H1 (cell line): Measurements from ENCODE around the gene BCAS3. TPM values are rescaled to one million over a fixed set of nuclear protein-coding genes. Genes with fewer than 3 reads are reported as not detected.

ENCODE experiments used
- CTCF ChIA-PET: fragments of 300-600 bp; sonication (Branson Sonifier 250); formaldehyde crosslinking; loops from one replicate; lab custom pipeline; 2021; ENCODE audit not compliant: partially characterized antibody; lab: Charles Lee
- POLR2A ChIA-PET: fragments of 300-600 bp; sonication (Branson Sonifier 250); formaldehyde crosslinking; loops from one replicate; lab custom pipeline; 2021; ENCODE audit warnings: inconsistent platforms; ENCODE audit not compliant: partially characterized antibody; lab: Charles Lee
- DNase-seq, 2 experiments: peaks; one replicate each; pipeline versions ENCODE4 v3.0.0 to v3.0.0-alpha.2; 2010 to 2022; ENCODE audit warnings: low spot score in 2 of 2, low read depth in 1 of 2, mixed read lengths in 1 of 2
- FAIRE-seq: peaks from 2 replicates; lab custom pipeline; 2011; peaks lifted over from hg19 to GRCh38; lab: Jason Lieb, UNC
- H2AFZ ChIP-seq: 2 replicates; pipeline ENCODE4 v1.8.1; 2012; ENCODE audit warnings: low read length, inconsistent platforms
- H2AK5ac ChIP-seq: 2 replicates; pipeline ENCODE4 v1.6.1; 2013; ENCODE audit warnings: low read depth, low read length
- H2BK120ac ChIP-seq: replicated peaks from 2 replicates; pipeline ENCODE3; 2013; ENCODE audit warnings: low read depth, low read length, inconsistent platforms
- H2BK12ac ChIP-seq: 2 replicates; pipeline ENCODE4 v1.6.1; 2013; ENCODE audit warnings: low read depth, low read length
- H2BK15ac ChIP-seq: 2 replicates; pipeline ENCODE4 v1.6.1; 2013; ENCODE audit warnings: low read length
- H2BK20ac ChIP-seq: 2 replicates; pipeline ENCODE4 v1.6.1; 2013; ENCODE audit warnings: low read length
- H2BK5ac ChIP-seq: 2 replicates; pipeline ENCODE4 v1.6.1; 2013; ENCODE audit warnings: low read depth, low read length
- H3K14ac ChIP-seq: 2 replicates; pipeline ENCODE4 v1.6.1; 2013; ENCODE audit warnings: inconsistent platforms; ENCODE audit not compliant: insufficient read length
- H3K18ac ChIP-seq: 2 replicates; pipeline ENCODE4 v1.6.1; 2013; ENCODE audit warnings: low read length; ENCODE audit errors: extremely low read depth
- H3K23ac ChIP-seq: 2 replicates; pipeline ENCODE4 v1.6.1; 2013; ENCODE audit warnings: inconsistent platforms; ENCODE audit not compliant: insufficient read length
- H3K23me2 ChIP-seq: 2 replicates; pipeline ENCODE4 v1.6.1; 2013; ENCODE audit warnings: low read depth, low read length
- H3K27ac ChIP-seq: 2 replicates; pipeline ENCODE4 v1.6.1; 2011; ENCODE audit warnings: low read depth, low read length, inconsistent platforms
- H3K27me3 ChIP-seq, 4 experiments: replicated peaks in 1 of 4; 1 replicate in 1 of 4; 2 replicates in 3 of 4; pipeline versions ENCODE4 v1.6.1 to v1.8.1; 2011 to 2013; ENCODE audit warnings: low read length in 3 of 4, mild to moderate bottlenecking in 3 of 4, inconsistent platforms in 2 of 4, mixed read lengths in 2 of 4, moderate library complexity in 1 of 4; ENCODE audit not compliant: control insufficient read depth in 3 of 4, insufficient read depth in 3 of 4; ENCODE audit errors: extremely low read depth in 1 of 4
- H3K36me3 ChIP-seq, 4 experiments: 2 replicates each; pipeline versions ENCODE4 v1.6.1 to v1.8.1; 2011 to 2013; ENCODE audit warnings: mild to moderate bottlenecking in 4 of 4, low read length in 3 of 4, moderate library complexity in 2 of 4, control low read depth in 1 of 4, inconsistent platforms in 1 of 4; ENCODE audit not compliant: insufficient read depth in 4 of 4, control insufficient read depth in 2 of 4
- H3K4ac ChIP-seq: replicated peaks from 2 replicates; pipeline ENCODE3; 2013; ENCODE audit warnings: low read length, low read depth, mixed read lengths, inconsistent platforms; ENCODE audit not compliant: insufficient read length
- H3K4me1 ChIP-seq, 4 experiments: replicated peaks in 1 of 4; 1 replicate in 1 of 4; 2 replicates in 3 of 4; pipeline versions ENCODE4 v1.6.1 to v1.8.1; 2011 to 2013; ENCODE audit warnings: low read length in 3 of 4, inconsistent platforms in 2 of 4, mixed read lengths in 1 of 4; ENCODE audit not compliant: insufficient read depth in 4 of 4, control insufficient read depth in 3 of 4
- H3K4me2 ChIP-seq, 2 experiments: 2 replicates each; pipeline versions ENCODE4 v1.6.1 to v1.8.1; 2011 to 2013; ENCODE audit warnings: low read depth in 2 of 2, low read length in 2 of 2, control low read depth in 1 of 2, inconsistent platforms in 1 of 2, mild to moderate bottlenecking in 1 of 2; ENCODE audit not compliant: insufficient read depth in 1 of 2
- H3K4me3 ChIP-seq, 4 experiments: fragments of 200-600, 300-600 bp in 1 of 4; sonication (generic), shearing (Covaris generic), sonication (Bioruptor Twin) in 1 of 4; 2 replicates each; pipeline versions ENCODE4 v1.5.1 to v1.8.1; 2011 to 2016; ENCODE audit warnings: low read length in 4 of 4, low read depth in 3 of 4, control low read depth in 2 of 4, inconsistent platforms in 2 of 4, mild to moderate bottlenecking in 2 of 4, mixed read lengths in 1 of 4, moderate library complexity in 1 of 4; ENCODE audit not compliant: insufficient read depth in 2 of 4; ENCODE audit errors: extremely low read depth in 1 of 4
- H3K56ac ChIP-seq: replicated peaks from 2 replicates; pipeline ENCODE3; 2013; ENCODE audit warnings: low read depth, mild to moderate bottlenecking, mixed read lengths, low read length, inconsistent platforms; ENCODE audit not compliant: insufficient read length
- H3K79me1 ChIP-seq: 2 replicates; pipeline ENCODE4 v1.6.1; 2013; ENCODE audit warnings: low read depth, low read length, control low read depth
- H3K79me2 ChIP-seq, 2 experiments: 2 replicates each; pipeline versions ENCODE4 v1.6.1 to v1.8.1; 2012 to 2013; ENCODE audit warnings: low read length in 2 of 2, mild to moderate bottlenecking in 2 of 2, inconsistent platforms in 1 of 2; ENCODE audit not compliant: insufficient read depth in 2 of 2, control insufficient read depth in 1 of 2
- H3K9ac ChIP-seq, 4 experiments: replicated peaks in 1 of 4; 1 replicate in 1 of 4; 2 replicates in 3 of 4; pipeline versions ENCODE4 v1.6.1 to v1.8.1; 2011 to 2013; ENCODE audit warnings: low read depth in 3 of 4, low read length in 3 of 4, control low read depth in 2 of 4, mild to moderate bottlenecking in 2 of 4, moderate library complexity in 2 of 4, inconsistent platforms in 1 of 4; ENCODE audit errors: extremely low read depth in 1 of 4
- H3K9me3 ChIP-seq, 2 experiments: 2 replicates each; pipeline versions ENCODE4 v1.6.1 to v1.8.1; 2012 to 2013; ENCODE audit warnings: mild to moderate bottlenecking in 2 of 2, moderate library complexity in 2 of 2, control low read depth in 1 of 2, inconsistent platforms in 1 of 2, low read depth in 1 of 2, low read length in 1 of 2, mixed read lengths in 1 of 2; ENCODE audit not compliant: insufficient read depth in 2 of 2
- H4K20me1 ChIP-seq, 2 experiments: replicated peaks in 1 of 2; 2 replicates each; pipeline versions ENCODE3 to v1.8.1; 2011 to 2013; ENCODE audit warnings: inconsistent platforms in 2 of 2, low read length in 2 of 2, mild to moderate bottlenecking in 1 of 2; ENCODE audit not compliant: insufficient read depth in 2 of 2, control insufficient read depth in 1 of 2
- H4K5ac ChIP-seq: 2 replicates; pipeline ENCODE4 v1.6.1; 2013; ENCODE audit warnings: low read length, low read depth, mixed read lengths, inconsistent platforms; ENCODE audit not compliant: insufficient read length
- H4K8ac ChIP-seq: 2 replicates; pipeline ENCODE4 v1.8.0; 2013; ENCODE audit warnings: mild to moderate bottlenecking, moderate library complexity, low read length, inconsistent platforms; ENCODE audit not compliant: insufficient read depth; ENCODE audit errors: extremely low read depth
- H4K91ac ChIP-seq: replicated peaks from 2 replicates; pipeline ENCODE3; 2013; ENCODE audit warnings: low read length, mixed read lengths, inconsistent platforms; ENCODE audit not compliant: insufficient read length
- CBX8 ChIP-seq: fragments of 300-800, 300-1000 bp; sonication (generic); IDR thresholded peaks from 2 replicates; pipeline ENCODE4 v1.7.1; 2016; ENCODE audit warnings: low read depth, low read length, borderline replicate concordance
- MAFK ChIP-seq: IDR thresholded peaks from 2 replicates; pipeline ENCODE4 v1.6.1; 2012; ENCODE audit warnings: low read depth, mild to moderate bottlenecking, improper control_type of control experiment, low read length
- RFX5 ChIP-seq: IDR thresholded peaks from 2 replicates; pipeline ENCODE4 v1.6.1; 2011; ENCODE audit warnings: low read depth, low read length, improper control_type of control experiment, borderline replicate concordance
- SIRT6 ChIP-seq: IDR thresholded peaks from one replicate; pipeline ENCODE4 v1.7.1; 2012; ENCODE audit warnings: low read length, inconsistent platforms
- SP2 ChIP-seq: IDR thresholded peaks from 2 replicates; pipeline ENCODE4 v1.6.1; 2012; ENCODE audit warnings: mild to moderate bottlenecking, low read length, inconsistent platforms
- ZNF274 ChIP-seq: IDR thresholded peaks from 2 replicates; pipeline ENCODE4 v1.7.0; 2012; ENCODE audit warnings: low read length, borderline replicate concordance; ENCODE audit errors: extremely low read depth
- WGBS, 2 experiments: shearing (Covaris generic) in 1 of 2; methylation state at CpG; one replicate each; pipeline versions ENCODE4 v1.1.6 to v1.1.7; 2013 to 2015; ENCODE audit warnings: low lambda C conversion rate in 2 of 2, mixed read lengths in 2 of 2, inconsistent platforms in 1 of 2, low coverage in 1 of 2, missing lambda C conversion rate in 1 of 2; ENCODE audit not compliant: insufficient replicate concordance in 2 of 2, insufficient coverage in 1 of 2, insufficient read length in 1 of 2; ENCODE audit errors: extremely low coverage in 1 of 2, missing lambda C conversion rate in 1 of 2; 5-methylcytosine and 5-hydroxymethylcytosine counted together
- polyA plus RNA-seq, 7 experiments: library from polyadenylated mRNA; depleted of rRNA in 3 of 7; stranded (reverse) in 5 of 7; unstranded in 2 of 7; fragments of >200 nt in 5 of 7; fragments of 200-250 nt in 2 of 7; gene quantifications; 1 replicate in 5 of 7; 2 replicates in 1 of 7; 4 replicates in 1 of 7; pipeline versions ENCODE4 v1.2.1 to v1.2.3, GENCODE V29; 2011 to 2013; ENCODE audit warnings: missing spikeins in 2 of 7, mixed read lengths in 2 of 7
- total RNA-seq: library from RNA; stranded (reverse); fragmentation: NEBNext Ultra II Directional; extraction: Animal tissue kit (Norgen Biotek cat#: 25700); gene quantifications from 2 replicates; pipeline ENCODE4 v1.2.1, GENCODE V29; 2021

Gene BCAS3
- total and polyA plus RNA-seq, 2 of the 8 experiments (the other 6 are each of a cell fraction or from before 2014, with no cell fraction given): 9.9 to 13.3 TPM

DNA sequence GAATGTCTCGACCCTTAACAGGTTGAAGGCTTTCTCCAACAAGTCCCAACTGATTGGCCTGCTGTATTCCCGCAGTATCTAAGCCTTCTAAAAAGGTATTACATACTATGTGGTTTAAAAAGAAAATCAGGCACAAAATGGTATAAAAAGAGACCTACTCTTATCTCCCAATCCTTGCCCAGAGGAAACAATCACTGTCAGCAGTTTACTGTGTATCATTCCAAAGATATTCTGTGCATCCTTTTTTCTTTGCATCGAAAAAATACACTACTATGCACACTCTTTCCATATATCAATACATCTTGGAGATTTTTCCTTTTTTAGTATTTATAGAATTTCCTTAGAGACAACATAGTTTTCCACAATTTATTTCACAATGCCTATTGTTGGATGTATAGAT is 603.2 kb downstream of the BCAS3 start:
- H3K4me3 ChIP-seq: no peak overlapping the region
- no peak overlapping the region for H3K9ac ChIP-seq
- no peaks in the 10 kb centered on the region for H3K23me2 ChIP-seq
- no peak overlapping the region for H3K4ac ChIP-seq
- WGBS, 2 experiments: 81% methylated on average over 3 of the region's 3 CpGs; no CpG with 5 or more reads in 1 of the 2 experiments
- no peaks in the 10 kb centered on the region for H3K79me2 ChIP-seq
- H2BK120ac ChIP-seq: no peak overlapping the region
- no peak overlapping the region for H3K56ac ChIP-seq
- H3K9me3 ChIP-seq: no peaks in the 10 kb centered on the region
- H4K8ac ChIP-seq: no peak overlapping the region
- H3K23ac ChIP-seq: no peak overlapping the region
- no peak overlapping the region for H2BK5ac ChIP-seq
- no peak overlapping the region for H2BK15ac ChIP-seq
- H3K27me3 ChIP-seq: no peaks in the 10 kb centered on the region
- H4K20me1 ChIP-seq: no peaks in the 10 kb centered on the region
- ChIA-PET POLR2A (no interaction called here), CTCF (no interaction called here)
- no peak overlapping the region for H2BK12ac ChIP-seq
- no peak overlapping the region for H4K91ac ChIP-seq
- DNase-seq (no peak), FAIRE-seq (no peak)
- no peaks in the 10 kb centered on the region for H3K36me3 ChIP-seq
- H3K14ac ChIP-seq: no peak overlapping the region
- no peak overlapping the region for H2BK20ac ChIP-seq
- no peak overlapping the region for H3K4me2 ChIP-seq
- H2AFZ ChIP-seq: no peak overlapping the region
- no peaks in the 10 kb centered on the region for H3K79me1 ChIP-seq
- H2AK5ac ChIP-seq: no peak overlapping the region
- no peak overlapping the region for H3K27ac ChIP-seq
- no peak overlapping the region for H4K5ac ChIP-seq
- H3K4me1 ChIP-seq: peaks cover 2 to 9% (median 5%) of the 10 kb centered on the region in 4 experiments; a peak in 4 of 7 replicates
- H3K18ac ChIP-seq: no peak overlapping the region
- TF ChIP-seq MAFK (no peak), ZNF274 (no peak), CBX8 (no peak), RFX5 (no peak), SIRT6 (no peak), SP2 (no peak)
